Rectal smooth muscle tissue (tissue), 1 donor: Measurements from ENCODE around the gene THG1L.

ENCODE experiments used
- H3K27ac ChIP-seq: one replicate; pipeline ENCODE4 v1.7.0; 2013; ENCODE audit warnings: low read depth, low read length, inconsistent platforms
- H3K27me3 ChIP-seq: one replicate; pipeline ENCODE4 v1.7.0; 2013; ENCODE audit warnings: low read length; ENCODE audit not compliant: control insufficient read depth, insufficient read depth
- H3K36me3 ChIP-seq: one replicate; pipeline ENCODE4 v1.7.0; 2013; ENCODE audit warnings: low read length; ENCODE audit not compliant: control insufficient read depth, insufficient read depth
- H3K4me1 ChIP-seq: one replicate; pipeline ENCODE4 v1.7.0; 2013; ENCODE audit warnings: low read length; ENCODE audit not compliant: control insufficient read depth, insufficient read depth
- H3K4me3 ChIP-seq: one replicate; pipeline ENCODE4 v1.7.0; 2013; ENCODE audit warnings: low read length
- H3K9ac ChIP-seq: one replicate; pipeline ENCODE4 v1.7.0; 2013; ENCODE audit warnings: low read length

Gene THG1L

GRCh38 chr5:157747766-157748700, 16.8 kb downstream of the THG1L start:
- Histone ChIP-seq H3K27me3 (no peaks in the 10 kb centered on the region), H3K4me1 (peaks cover 2% of the 10 kb centered on the region), H3K4me3 (no peak overlapping the region), H3K27ac (no peak overlapping the region), H3K36me3 (no peaks in the 10 kb centered on the region), H3K9ac (no peak overlapping the region)

DNA sequence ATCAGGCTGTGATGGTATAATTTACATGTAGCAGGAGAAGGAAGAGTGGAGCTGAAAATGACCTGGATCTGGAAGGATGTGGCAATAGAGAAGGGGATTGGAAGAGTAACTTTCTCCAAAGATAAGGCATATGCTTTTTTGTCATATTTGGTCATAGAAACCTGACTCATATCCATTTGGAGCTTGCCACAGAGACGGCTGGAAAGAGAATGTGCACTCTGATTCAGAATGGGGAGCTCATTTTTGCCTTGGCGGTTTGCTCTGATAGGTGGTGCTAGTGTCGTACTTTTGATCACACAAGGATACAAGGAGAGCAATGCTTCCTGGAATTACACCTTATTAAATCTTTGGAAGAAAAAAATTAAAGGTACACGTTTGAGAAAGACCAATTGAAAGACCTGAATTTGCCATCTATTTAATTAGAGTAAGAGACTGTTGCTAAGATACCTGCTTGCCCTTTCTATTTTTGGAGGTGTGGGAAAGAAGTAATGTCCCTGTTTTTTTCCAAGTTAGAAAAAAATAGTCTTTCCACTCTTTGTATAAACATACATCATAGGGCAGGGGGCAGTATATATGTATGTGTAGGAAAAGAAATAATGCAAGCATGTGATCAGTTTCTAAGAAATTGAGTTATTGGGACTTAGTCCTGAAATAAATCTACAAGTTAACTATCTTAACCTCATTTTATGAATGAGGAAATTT, 17.7 kb downstream of the THG1L start:
- Histone ChIP-seq H3K4me1 (no peaks in the 10 kb centered on the region), H3K27me3 (no peaks in the 10 kb centered on the region), H3K9ac (no peak overlapping the region), H3K36me3 (peaks cover under 1% of the 10 kb centered on the region), H3K4me3 (no peak overlapping the region), H3K27ac (no peak overlapping the region)

DNA sequence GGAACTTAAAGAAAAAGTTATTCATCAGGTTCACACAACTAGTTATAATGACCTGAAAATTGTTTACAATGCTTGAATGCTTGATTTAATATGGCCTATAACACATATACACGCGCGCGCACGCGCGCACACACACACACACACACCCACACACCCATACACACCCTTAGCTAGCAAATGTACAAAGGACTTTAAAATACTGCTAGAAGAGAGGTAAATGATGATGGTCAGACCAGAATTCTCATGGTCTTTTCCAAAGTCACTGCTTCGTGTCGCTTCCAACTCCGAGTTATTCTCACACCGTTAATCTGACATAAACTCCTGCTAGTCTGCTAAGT, 18.2 kb downstream of the THG1L start:
- no peak overlapping the region for H3K4me3 ChIP-seq
- H3K4me1 ChIP-seq, result no peaks in the 10 kb centered on the region
- H3K9ac ChIP-seq, result no peak overlapping the region
- H3K27me3 ChIP-seq, result no peaks in the 10 kb centered on the region
- no peak overlapping the region for H3K27ac ChIP-seq
- H3K36me3 ChIP-seq, result peaks cover 3% of the 10 kb centered on the region

- H3K27me3 ChIP-seq, result no peaks in the 10 kb centered on the region
- no peaks in the 10 kb centered on the region for H3K4me1 ChIP-seq
- H3K4me3 ChIP-seq, result no peak overlapping the region
- H3K36me3 ChIP-seq, result peaks cover 10% of the 10 kb centered on the region
- H3K27ac ChIP-seq, result no peak overlapping the region
- H3K9ac ChIP-seq, result no peak overlapping the region
Measured at GRCh38 chr5:157750320-157750719, 19.1 kb downstream of the THG1L start.

DNA sequence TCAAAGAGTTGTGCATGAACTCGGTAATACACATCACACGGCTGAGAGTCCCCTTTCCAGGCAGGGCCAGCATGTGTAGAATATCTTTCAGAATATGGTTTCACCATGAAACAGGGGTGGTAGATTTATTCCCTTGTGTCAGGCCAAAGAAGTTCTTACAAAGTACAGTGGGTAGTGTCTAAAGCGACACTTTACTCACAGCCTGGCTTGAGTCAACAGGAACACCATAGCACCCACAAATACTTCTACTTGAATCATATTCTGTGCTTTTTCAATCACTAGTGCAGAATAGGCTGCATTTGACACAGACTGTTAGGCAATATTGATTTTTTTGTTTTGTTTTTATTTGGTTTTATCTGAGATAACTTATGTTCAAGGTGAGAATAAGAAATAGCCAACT, 24.9 kb downstream of the THG1L start:
- no peak overlapping the region for H3K4me3 ChIP-seq
- peaks cover 14% of the 10 kb centered on the region for H3K36me3 ChIP-seq
- no peak overlapping the region for H3K9ac ChIP-seq
- H3K27me3 ChIP-seq, result no peaks in the 10 kb centered on the region
- no peaks in the 10 kb centered on the region for H3K4me1 ChIP-seq
- no peak overlapping the region for H3K27ac ChIP-seq

DNA sequence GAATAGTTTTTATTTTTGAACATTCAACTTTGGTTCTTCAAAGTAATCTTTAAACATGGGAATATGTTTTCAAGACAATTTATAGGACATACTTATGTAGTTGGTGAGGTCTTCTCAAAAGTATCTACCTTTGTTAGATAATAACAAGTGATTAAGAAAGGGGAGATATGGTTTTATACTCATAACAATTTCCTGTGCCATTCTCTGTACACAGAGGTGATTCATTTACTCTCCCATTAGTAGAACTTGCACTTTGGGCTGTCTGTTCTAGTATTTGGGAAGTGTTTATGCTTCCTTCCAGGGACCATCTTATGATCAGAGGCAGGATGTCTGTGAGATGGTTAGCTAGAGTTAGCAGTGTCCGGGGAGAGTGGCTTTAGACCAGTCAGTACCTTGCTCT, 27.5 kb downstream of the THG1L start:
- H3K27ac ChIP-seq, result no peak overlapping the region
- peaks cover 14% of the 10 kb centered on the region for H3K36me3 ChIP-seq
- H3K9ac ChIP-seq, result no peak overlapping the region
- no peak overlapping the region for H3K4me3 ChIP-seq
- no peaks in the 10 kb centered on the region for H3K4me1 ChIP-seq
- H3K27me3 ChIP-seq, result no peaks in the 10 kb centered on the region

DNA sequence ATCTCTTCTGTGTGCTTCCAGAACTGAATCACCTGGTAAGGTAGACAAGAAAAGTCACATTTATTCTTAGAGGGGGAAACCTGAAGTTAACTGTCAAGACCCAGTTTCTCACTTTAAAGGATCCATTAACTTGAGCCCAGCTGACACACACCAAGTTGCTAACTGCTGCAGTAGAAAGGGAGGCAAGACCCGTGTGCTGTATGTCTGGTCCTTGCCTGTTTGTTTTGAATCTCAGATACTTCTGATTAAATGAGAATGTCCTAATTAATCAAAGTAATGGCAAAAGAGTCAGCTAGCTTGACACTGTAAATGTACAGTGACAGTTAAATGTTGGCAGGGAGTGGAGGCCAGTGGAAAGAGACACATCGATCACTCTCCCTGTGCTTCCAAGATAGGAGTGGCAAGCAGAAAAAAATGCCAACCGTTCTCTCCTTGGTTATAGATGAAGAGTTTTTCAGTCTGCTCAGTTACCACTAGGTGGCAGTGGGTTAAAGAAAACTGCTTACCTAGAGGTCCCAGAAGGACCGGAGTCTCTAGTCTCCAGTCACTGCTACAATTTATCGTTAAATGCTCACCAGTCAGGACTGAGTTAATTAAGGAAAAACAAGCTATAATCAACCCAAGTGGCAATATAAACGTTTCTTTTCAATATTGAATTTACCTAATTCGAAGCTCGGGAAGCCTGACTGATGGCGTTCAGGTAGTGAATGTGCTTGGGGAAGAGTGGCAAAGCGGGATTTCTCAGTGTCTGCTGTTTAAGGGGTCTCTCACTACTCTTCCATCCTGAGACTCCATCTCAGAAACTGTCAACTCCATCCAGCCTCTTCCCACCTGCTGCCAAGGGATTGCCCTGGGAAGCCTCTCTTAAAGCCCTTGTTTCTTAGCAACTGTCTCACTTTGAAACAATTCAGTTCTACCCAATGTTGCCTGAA, 30.7 kb downstream of the THG1L start:
- no peaks in the 10 kb centered on the region for H3K36me3 ChIP-seq
- H3K4me3 ChIP-seq, result no peak overlapping the region
- H3K9ac ChIP-seq, result no peak overlapping the region
- no peaks in the 10 kb centered on the region for H3K27me3 ChIP-seq
- no peak overlapping the region for H3K27ac ChIP-seq
- H3K4me1 ChIP-seq, result no peaks in the 10 kb centered on the region

- Histone ChIP-seq H3K9ac (no peak overlapping the region), H3K27ac (no peak overlapping the region), H3K4me3 (no peak overlapping the region), H3K4me1 (no peaks in the 10 kb centered on the region), H3K27me3 (no peaks in the 10 kb centered on the region), H3K36me3 (no peaks in the 10 kb centered on the region)
Measured at GRCh38 chr5:157764531-157764930, 33.3 kb downstream of the THG1L start.

- Histone ChIP-seq H3K27me3 (no peaks in the 10 kb centered on the region), H3K36me3 (no peaks in the 10 kb centered on the region), H3K27ac (no peak overlapping the region), H3K9ac (no peak overlapping the region), H3K4me3 (no peak overlapping the region), H3K4me1 (no peaks in the 10 kb centered on the region)
Measured at GRCh38 chr5:157766442-157766841, 35.2 kb downstream of the THG1L start.

DNA sequence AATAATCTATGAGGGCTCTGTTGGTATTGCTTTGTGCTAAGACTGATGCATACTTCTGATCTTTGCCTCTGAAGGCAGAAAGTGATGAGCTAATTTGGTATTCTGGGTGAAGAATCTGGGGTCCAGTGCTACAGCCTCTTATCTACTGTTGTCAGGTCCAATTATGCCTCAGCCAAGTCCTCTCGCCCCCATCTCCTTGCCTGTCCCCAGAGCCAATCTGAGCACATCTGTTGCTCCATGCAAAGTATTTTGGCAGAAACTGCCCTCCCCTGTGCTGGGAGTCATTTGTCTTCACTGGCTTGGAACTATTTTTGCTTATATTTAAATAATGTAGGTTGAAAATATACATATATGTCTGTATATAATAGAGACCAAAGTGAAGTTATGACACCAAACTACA, 35.7 kb downstream of the THG1L start:
- H3K36me3 ChIP-seq, result no peaks in the 10 kb centered on the region
- H3K4me3 ChIP-seq, result no peak overlapping the region
- no peak overlapping the region for H3K9ac ChIP-seq
- H3K27ac ChIP-seq, result no peak overlapping the region
- no peaks in the 10 kb centered on the region for H3K4me1 ChIP-seq
- no peaks in the 10 kb centered on the region for H3K27me3 ChIP-seq

DNA sequence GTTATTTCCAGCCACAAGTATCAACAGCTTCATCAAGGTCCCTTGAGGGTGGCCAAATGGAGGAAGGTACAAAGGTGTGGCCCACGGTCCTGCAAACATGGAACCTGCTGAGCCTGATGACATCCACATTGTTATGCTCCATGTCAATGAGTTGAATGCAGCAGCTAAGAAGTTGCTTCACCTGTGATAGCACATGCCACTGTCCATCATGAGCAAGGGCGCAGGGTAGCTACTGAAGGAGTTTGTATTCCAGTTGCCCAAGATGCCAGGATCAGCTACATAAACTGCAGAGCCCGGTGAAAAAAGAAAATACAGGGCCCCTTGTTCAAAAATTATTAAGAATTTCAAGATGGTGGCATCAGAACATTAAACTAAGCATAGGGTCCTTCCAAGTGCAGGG, 36.5 kb downstream of the THG1L start:
- no peaks in the 10 kb centered on the region for H3K27me3 ChIP-seq
- no peak overlapping the region for H3K27ac ChIP-seq
- H3K9ac ChIP-seq, result no peak overlapping the region
- H3K4me1 ChIP-seq, result no peaks in the 10 kb centered on the region
- no peak overlapping the region for H3K4me3 ChIP-seq
- no peaks in the 10 kb centered on the region for H3K36me3 ChIP-seq

GRCh38 chr5:157770665-157771064, 39.4 kb downstream of the THG1L start:
- Histone ChIP-seq H3K27me3 (no peaks in the 10 kb centered on the region), H3K4me3 (no peak overlapping the region)

More at GRCh38 chr5:157770665-157771064, 39.4 kb downstream of the THG1L start:
- H3K27ac ChIP-seq, result no peak overlapping the region
- no peaks in the 10 kb centered on the region for H3K4me1 ChIP-seq
- no peaks in the 10 kb centered on the region for H3K36me3 ChIP-seq
- no peak overlapping the region for H3K9ac ChIP-seq
